ENCODE measurements around the gene PAPSS1.
"Not testable (repeated sequence)": the region's sequence is repeated elsewhere in the genome, so short reads cannot be mapped to it uniquely, and the experiment has no call there.

Gene PAPSS1

GRCh38 chr4:107689912-107690587, 30.0 kb downstream of the PAPSS1 start:
- DNase-seq (ENCODE audit: low spot score), result peak; percentile 20

GRCh38 chr4:107688421-107688820, 31.6 kb downstream of the PAPSS1 start:
- DNase-seq (ENCODE audit: low spot score), result no peak

- no peak for DNase-seq (ENCODE audit: low spot score)
Measured at GRCh38 chr4:107685740-107686139, 34.3 kb downstream of the PAPSS1 start.

- DNase-seq (ENCODE audit: low spot score), result no peak
Measured at GRCh38 chr4:107683873-107684272, 36.2 kb downstream of the PAPSS1 start.

GRCh38 chr4:107682306-107682705, 37.7 kb downstream of the PAPSS1 start:
- DNase-seq (ENCODE audit: low spot score), result no peak

GRCh38 chr4:107669068-107669467, 51.0 kb downstream of the PAPSS1 start:
- no peak for DNase-seq (ENCODE audit: low spot score)

- no peak for DNase-seq (ENCODE audit: low spot score)
Measured at GRCh38 chr4:107666134-107666533, 53.9 kb downstream of the PAPSS1 start.

- DNase-seq (ENCODE audit: low spot score), result no peak
Measured at GRCh38 chr4:107665001-107665400, 55.0 kb downstream of the PAPSS1 start.

GRCh38 chr4:107658400-107659336, 61.4 kb downstream of the PAPSS1 start:
- no peak for DNase-seq (ENCODE audit: low spot score)

GRCh38 chr4:107655289-107655688, 64.7 kb downstream of the PAPSS1 start:
- no peak for DNase-seq (ENCODE audit: low spot score)

GRCh38 chr4:107654694-107655093, 65.3 kb downstream of the PAPSS1 start:
- peak; percentile 55 for DNase-seq (ENCODE audit: low spot score)

GRCh38 chr4:107651408-107651807, 68.6 kb downstream of the PAPSS1 start:
- not testable (repeated sequence) for DNase-seq (ENCODE audit: low spot score)

GRCh38 chr4:107650251-107650650, 69.8 kb downstream of the PAPSS1 start:
- DNase-seq (ENCODE audit: low spot score), result no peak

GRCh38 chr4:107648178-107648991, 71.6 kb downstream of the PAPSS1 start:
- DNase-seq (ENCODE audit: low spot score), result peak; percentile 38

GRCh38 chr4:107647591-107647990, 72.4 kb downstream of the PAPSS1 start:
- DNase-seq (ENCODE audit: low spot score), result no peak

- peak; percentile 35 for DNase-seq (ENCODE audit: low spot score)
Measured at GRCh38 chr4:107645604-107646003, 74.4 kb downstream of the PAPSS1 start.

GRCh38 chr4:107643021-107643420, 77.0 kb downstream of the PAPSS1 start:
- DNase-seq (ENCODE audit: low spot score), result no peak

GRCh38 chr4:107640878-107641277, 79.2 kb downstream of the PAPSS1 start:
- no peak for DNase-seq (ENCODE audit: low spot score)

- no peak for DNase-seq (ENCODE audit: low spot score)
Measured at GRCh38 chr4:107640197-107640596, 79.8 kb downstream of the PAPSS1 start.

GRCh38 chr4:107635735-107636134, 84.3 kb downstream of the PAPSS1 start:
- DNase-seq (ENCODE audit: low spot score), result no peak

- no peak for DNase-seq (ENCODE audit: low spot score)
Measured at GRCh38 chr4:107631560-107631959, 88.5 kb downstream of the PAPSS1 start.

- no peak for DNase-seq (ENCODE audit: low spot score)
Measured at GRCh38 chr4:107630185-107630705, 89.8 kb downstream of the PAPSS1 start.
